Suppressor macrophage treated with lipopolysaccharide for 1 hour (primary cell): ENCODE data around the gene NSMCE4A.
"Not testable (repeated sequence)": the region's sequence is repeated elsewhere in the genome, so short reads cannot be mapped to it uniquely, and the experiment has no call there.

Experiments used
- DNase-seq, 3 donors: peaks; one replicate each; pipeline ENCODE4 v3.0.0-alpha.2; 2020 to 2022

NSMCE4A gene

DNA sequence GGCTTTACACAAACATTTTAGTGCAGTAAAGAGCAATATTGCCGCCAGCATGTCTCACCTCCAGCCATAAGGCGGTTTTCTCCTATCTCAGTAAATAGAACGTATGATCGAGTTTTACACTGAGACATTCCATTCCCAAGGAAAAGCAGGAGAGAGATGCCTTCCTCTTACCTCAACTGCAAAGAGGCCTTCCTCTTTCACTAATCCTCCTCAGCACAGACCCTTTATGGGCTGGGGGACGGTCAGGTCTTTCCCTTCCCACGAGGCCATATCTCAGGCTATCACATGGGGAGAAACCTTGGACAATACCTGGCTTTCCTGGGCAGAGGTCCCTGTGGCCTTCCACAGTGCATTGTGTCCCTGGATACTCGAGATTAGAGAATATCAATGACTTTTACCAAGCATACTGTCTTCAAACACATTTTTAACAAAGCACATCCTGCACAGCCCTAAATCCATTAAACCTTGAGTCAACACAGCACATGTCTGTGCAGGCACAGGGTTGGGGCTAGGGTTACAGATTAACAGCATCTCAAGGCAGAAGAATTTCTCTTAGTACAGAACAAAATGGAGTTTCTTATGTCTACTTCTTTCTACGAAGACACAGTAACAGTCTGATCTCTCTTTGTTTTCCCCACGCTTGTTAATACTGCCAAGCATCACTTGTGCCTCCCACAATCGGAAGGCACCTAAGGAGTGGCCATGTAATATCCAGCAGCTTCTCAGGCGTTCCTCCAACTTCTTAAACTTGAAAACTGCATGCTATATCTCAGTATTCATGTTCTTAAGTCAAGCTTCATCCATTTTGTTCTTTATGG is 44.5 kb downstream of the NSMCE4A start:
- not testable (repeated sequence) for DNase-seq

DNA sequence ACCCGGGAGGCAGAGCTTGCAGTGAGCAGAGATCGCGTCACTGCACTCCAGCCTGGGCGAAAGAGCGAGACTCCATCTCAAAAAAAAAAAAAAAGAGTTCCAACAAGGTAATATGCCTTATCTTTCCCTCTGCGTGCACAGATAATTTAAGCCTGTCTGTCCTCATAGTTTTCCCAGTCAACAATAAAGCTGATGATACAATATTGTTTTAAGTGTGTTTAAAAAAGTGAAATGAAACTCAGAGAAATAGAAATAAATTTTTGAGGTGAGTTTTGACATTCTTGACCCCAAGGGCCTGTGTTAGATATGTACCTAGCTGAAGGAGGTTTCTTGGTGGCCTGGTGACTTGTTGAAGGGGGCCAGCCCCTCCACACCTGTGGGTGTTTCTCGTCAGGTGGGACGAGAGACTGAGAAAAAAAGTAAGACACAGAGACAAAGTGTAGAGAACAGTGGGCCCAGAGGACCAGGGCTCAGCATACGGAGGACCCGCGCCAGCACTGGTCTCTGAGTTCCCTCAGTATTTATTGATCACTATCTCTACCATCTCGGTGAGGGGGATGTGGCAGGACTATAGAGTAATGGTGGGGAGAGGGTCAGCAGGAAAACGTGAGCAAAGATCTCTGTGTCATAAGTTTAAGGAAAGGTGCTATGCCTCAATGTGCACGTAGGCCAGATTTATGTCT is 45.3 kb downstream of the NSMCE4A start:
- not testable (repeated sequence) for DNase-seq

GRCh38 chr10:121928528-121928884 is 46.5 kb downstream of the NSMCE4A start:
- DNase-seq = no peak

DNA sequence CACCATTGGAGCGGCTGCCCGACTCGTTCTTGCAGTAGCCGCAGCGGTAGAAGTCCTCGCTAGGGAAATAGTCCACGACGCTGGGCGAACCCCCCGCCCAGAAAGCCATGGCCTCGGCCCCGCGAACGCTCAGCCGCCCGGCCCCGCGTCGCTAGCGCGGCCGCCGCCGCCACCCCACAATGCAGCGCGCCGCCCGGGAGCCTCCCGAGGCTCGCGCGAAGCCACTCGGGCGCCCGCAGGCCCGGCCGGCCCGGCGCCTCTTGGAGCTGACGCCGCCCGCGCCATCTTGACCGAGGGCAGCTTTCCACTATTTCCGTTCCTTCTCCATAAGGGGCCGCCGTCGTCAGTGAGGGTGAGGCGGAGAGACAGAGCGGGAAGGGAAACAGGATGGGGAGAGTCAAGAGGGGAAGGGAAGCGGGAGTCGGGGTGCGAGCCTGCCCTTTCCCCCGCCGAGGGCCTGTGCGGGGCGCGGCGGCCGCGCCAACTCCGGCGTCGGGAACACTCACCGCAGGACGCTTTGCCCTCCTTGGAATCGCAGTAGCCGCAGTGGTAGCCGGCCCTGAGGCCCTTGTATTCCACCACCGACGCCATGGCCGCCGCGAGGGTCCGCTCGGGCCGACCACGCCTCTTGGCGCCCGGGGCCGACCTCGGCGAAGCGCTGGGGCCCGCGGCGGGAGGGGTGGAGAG is 47.0 kb downstream of the NSMCE4A start, which contains the start of gene ATE1:
ATE1 (minus strand) TSS at position 191 of the 687 bp plus-strand sequence; CDS start at position 109, 82 bp downstream.
- peak; percentile 94 to 98 (median 97) for DNase-seq

DNA sequence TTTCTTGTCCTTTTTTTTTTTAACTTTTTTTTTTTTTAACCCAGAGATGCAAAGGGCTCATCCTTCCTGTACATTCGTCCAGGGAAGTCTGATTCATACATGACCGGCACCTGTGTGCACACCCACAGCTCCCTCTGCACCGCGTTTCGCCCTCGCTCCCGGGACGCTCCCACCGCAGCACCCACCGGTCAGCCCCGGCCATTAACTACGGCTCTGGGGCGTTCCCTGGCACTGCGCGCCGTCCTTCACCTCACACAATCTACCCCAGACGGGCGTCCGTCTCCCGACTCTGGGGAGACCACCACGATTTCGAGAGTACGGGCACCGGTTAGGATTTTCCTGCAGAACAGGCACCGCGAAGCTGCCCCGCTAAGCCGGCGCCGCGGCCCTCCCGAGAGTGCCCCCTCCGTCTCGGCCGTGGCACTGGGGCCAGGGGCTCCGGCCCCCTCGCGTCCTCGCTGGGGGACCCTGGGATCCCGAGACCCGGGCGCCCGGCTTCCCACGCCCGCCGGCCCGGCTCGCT is 47.6 kb downstream of the NSMCE4A start:
- DNase-seq = peak; percentile 43 to 56 (median 49)

DNA sequence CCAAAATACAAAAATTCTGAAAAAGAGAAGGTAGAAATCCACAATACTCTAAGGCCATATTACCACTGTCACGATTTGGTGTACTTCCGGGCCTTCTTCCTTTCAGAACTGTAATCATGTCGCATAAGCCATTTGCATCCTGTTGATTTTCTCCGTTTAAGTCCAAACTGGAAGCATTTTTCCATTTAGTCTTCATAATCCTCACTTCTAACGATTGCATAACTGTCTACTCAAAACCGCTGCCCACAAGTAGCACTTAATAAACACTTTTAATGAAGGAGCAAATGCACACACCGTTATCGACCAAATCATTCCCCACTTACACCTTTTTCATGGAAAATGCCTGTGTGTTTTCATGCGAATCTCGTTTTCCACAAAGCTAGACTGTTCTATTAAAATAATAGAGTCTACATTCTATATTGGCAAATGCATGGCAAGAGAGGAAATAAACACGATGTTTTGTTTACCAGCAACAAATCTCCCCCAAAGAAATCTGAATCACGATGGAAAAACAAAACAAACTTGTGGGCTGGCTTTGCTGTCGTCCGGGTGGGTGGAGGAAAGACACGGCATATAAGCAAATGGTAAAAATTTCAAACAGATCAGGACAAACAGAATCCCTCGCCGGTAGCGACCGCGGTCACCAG is 48.2 kb downstream of the NSMCE4A start:
- peak in 2 of 3 donors; percentile 4 to 20 for DNase-seq

DNA sequence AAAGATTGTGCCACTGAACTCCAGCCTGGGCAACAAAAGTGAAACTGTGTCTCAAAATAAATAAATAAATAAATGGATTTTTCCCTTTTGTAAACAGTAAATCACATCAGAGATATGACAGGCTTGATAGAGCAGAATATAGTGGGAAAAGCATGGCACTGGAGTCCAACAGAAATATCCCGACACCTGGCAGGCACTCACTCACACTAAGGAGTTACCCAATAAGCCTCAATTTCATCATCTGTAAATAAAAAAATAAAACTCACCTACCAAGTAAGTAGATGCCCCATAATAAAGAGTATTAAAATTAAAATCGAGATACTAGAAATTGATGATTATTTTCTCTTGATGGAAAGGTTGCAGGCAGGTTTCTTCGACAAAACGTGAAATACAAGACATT is 48.9 kb downstream of the NSMCE4A start:
- DNase-seq = no peak

DNA sequence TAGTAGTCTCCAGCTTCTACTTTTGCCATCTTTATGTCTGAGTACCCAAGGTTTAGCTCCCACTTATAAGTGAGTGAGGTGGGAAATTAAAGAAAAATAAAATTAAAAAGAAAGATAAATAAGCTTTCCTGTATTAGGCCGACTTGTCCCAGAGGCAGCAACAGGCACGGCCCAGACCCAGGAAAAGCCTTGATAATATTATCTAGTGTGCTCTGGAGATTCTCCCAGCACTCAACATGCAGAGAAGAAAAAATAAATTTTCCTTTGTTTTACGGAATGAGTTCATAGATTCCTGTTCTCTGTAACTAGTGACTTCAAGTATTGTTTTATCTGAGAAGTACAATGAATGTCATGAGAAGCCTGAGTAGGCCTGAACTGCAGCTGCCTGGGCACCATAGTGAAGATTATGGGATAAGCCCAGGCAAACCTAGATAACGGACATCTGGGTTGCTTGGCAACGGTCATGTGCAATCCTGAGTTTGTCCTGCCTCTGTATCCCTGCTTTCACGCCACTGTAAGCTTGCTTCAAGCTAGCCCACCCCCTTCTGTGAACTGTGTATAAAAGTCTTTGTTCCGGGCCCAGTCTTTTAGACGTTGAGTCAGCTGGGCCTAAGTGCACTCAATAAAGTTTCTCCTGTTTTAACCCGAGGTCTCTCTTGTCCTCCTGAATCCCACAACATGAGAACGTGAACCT is 53.6 kb downstream of the NSMCE4A start:
- DNase-seq = no peak

GRCh38 chr10:121919666-121920065 is 55.4 kb downstream of the NSMCE4A start:
- DNase-seq = no peak

GRCh38 chr10:121918800-121919199 is 56.2 kb downstream of the NSMCE4A start:
- DNase-seq = not testable (repeated sequence)

GRCh38 chr10:121914661-121915060 is 60.4 kb downstream of the NSMCE4A start:
- DNase-seq = no peak

DNA sequence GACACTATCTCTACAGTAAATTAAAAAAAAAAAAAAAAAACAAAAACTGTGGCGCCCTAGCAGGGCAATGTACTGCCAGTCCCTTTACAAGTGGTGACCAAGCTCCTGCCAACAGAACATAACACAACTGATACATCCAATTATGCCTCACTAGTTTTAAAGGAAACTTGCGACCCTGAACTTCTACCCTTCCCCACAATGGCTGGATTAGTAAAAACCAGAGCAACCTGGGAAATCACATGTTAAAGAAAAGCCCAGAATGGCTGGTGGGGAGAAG is 63.7 kb downstream of the NSMCE4A start:
- no peak for DNase-seq

- no peak for DNase-seq
These were observed 64.2 kb downstream of the NSMCE4A start for GRCh38 chr10:121910673-121911420.
